Right lobe of liver (tissue), 6 donors: Measurements from ENCODE around the gene KIAA2012. TPM values are rescaled to one million over a fixed set of nuclear protein-coding genes. Genes with fewer than 3 reads are reported as not detected.

Experiments used
- ATAC-seq, 4 donors: fragments of 200-7000 bp; cut with Tn5 transposase; one replicate each; pipeline ENCODE4 v1.9.1; 2020; ENCODE audit warnings: mild to moderate bottlenecking in 4 of 4, moderate library complexity in 4 of 4
- DNase-seq, 3 donors: peaks; one replicate each; pipeline ENCODE4 v3.0.0-alpha.2; 2020
- H3K27ac ChIP-seq, 3 donors: fragments of 200-600 bp; one replicate each; pipeline ENCODE4 v1.8.0; 2022
- H3K27me3 ChIP-seq, 2 donors: fragments of 200-600 bp; one replicate each; pipeline ENCODE4 v1.8.0; 2022
- H3K36me3 ChIP-seq, 4 donors: fragments of 200-600 bp; sonication (generic) in 1 of 4; one replicate each; pipeline versions ENCODE4 v1.5.1 to v1.8.0; 2017 to 2022; ENCODE audit warnings: control low read depth in 1 of 4
- H3K4me1 ChIP-seq, 4 donors: fragments of 200-600 bp; sonication (generic) in 1 of 4; one replicate each; pipeline versions ENCODE4 v1.5.1 to v1.8.0; 2017 to 2022; ENCODE audit warnings: control low read depth in 1 of 4
- H3K4me3 ChIP-seq, 3 donors: fragments of 200-600 bp; one replicate each; pipeline ENCODE4 v1.8.0; 2022
- H3K9me3 ChIP-seq, 4 donors: fragments of 200-600 bp; sonication (generic) in 1 of 4; one replicate each; pipeline versions ENCODE4 v1.5.1 to v1.8.0; 2017 to 2022; ENCODE audit warnings: control low read depth in 1 of 4
- CTCF ChIP-seq, 4 donors: fragments of 200-600 bp in 3 of 4; fragments of 450-650 bp in 1 of 4; IDR thresholded peaks; one replicate each; pipeline versions ENCODE4 v1.5.1 to v1.8.0; 2016 to 2022; ENCODE audit warnings: antibody characterized with exemption in 4 of 4, mild to moderate bottlenecking in 2 of 4
- POLR2A ChIP-seq: fragments of 450-650 bp; IDR thresholded peaks from one replicate; pipeline ENCODE4 v1.6.1; 2017; ENCODE audit warnings: antibody characterized with exemption, mild to moderate bottlenecking
- WGBS: methylation state at CpG from one replicate; pipeline ENCODE4 v1.1.6; 2018; ENCODE audit warnings: low coverage, low lambda C conversion rate; ENCODE audit not compliant: insufficient coverage; ENCODE audit errors: missing lambda C conversion rate; 5-methylcytosine and 5-hydroxymethylcytosine counted together
- intact Hi-C, 2 donors: fragments of 100-400 bp; cut with DNase I; formaldehyde crosslinking; loops; one replicate each; pipeline versions ENCODE4 v1.11.2 to v1.14.1; 2022
- small RNA-seq, 2 experiments: library from RNA; depleted of rRNA; stranded (forward); fragments of <200 nt; gene quantifications; one replicate each; pipeline ENCODE3, GENCODE V24; 2016
- total RNA-seq, 6 experiments: library from RNA; depleted of rRNA in 2 of 6; stranded (reverse); fragments of >200 nt in 2 of 6; fragmentation: NEBNext Ultra II Directional in 3 of 6; extraction: Animal tissue kit (Norgen Biotek cat#: 25700) in 3 of 6; gene quantifications; one replicate each; pipeline versions ENCODE4 v1.1.0 to v1.2.4, GENCODE V29; 2016 to 2023
- donor health status: DM: no; HTN: yes; CAD: no.
- donor health status: DM: no; HTN: no; CAD: no.
- donor health status: DM: no; HTN: no; CAD: no.
- donor health status: DM: no; HTN: yes; CAD: no.
- donor health status: DM: no; HTN: yes; CAD: no.

The KIAA2012 gene
- total RNA-seq, 6 experiments from 2014 or later = 0.11 to 0.56 (median 0.43) TPM

- Histone ChIP-seq H3K36me3 (no peaks in the 10 kb centered on the region), H3K27ac (no peak overlapping the region), H3K27me3 (no peaks in the 10 kb centered on the region), H3K9me3 (no peaks in the 10 kb centered on the region), H3K4me3 (no peak overlapping the region), H3K4me1 (no peaks in the 10 kb centered on the region)
- no peak for ATAC-seq
- WGBS = 71% methylated on average over 5 of the region's 5 CpGs
- intact Hi-C loops = no loop called here
- TF ChIP-seq POLR2A (no peak), CTCF (IDR thresholded peaks at IDR 0.05) (no peak)
- no peak for DNase-seq
Observed at GRCh38 chr2:202251494-202251893, 178.4 kb downstream of the KIAA2012 start.

Small RNA genes within 50 kb of the gene (small RNA-seq; reads per million reads assigned to genes)
- gene AC079354.2 = 0 reads per million in 2 experiments

Other genes starting within 250 kb of the KIAA2012 start
- gene FZD7, start 39.4 kb upstream of the KIAA2012 start, total RNA-seq = 1 to 10 TPM in 2 of 6 experiments, under 1 TPM in 4; 0.48 to 1.4 (median 0.65) TPM
- 10 to 100 TPM; 43.3 to 70.8 (median 55.0) TPM for gene SUMO1, start 165.3 kb downstream of the KIAA2012 start, total RNA-seq
- gene NOP58, start 192.5 kb downstream of the KIAA2012 start, total RNA-seq = 10 to 100 TPM; 16.4 to 37.8 (median 28.4) TPM